HepG2 (cell line): Measurements from ENCODE around the gene CDK5RAP1. TPM values are rescaled to one million over a fixed set of nuclear protein-coding genes. Genes with fewer than 3 reads are reported as not detected.

Experiments
- ATAC-seq: fragments of 200-7000 bp; cut with Tn5 transposase; 3 replicates; pipeline ENCODE4 v1.9.1; 2020; ENCODE audit warnings: mild to moderate bottlenecking, moderate library complexity
- BruUV-seq: library from RNA; stranded (reverse); fragments of 400-500 nt; replicated peaks from 2 replicates; lab custom pipeline; 2021; lab: Mats Ljungman, UMichigan
- CTCF ChIA-PET: fragments of 300-600 bp; formaldehyde crosslinking; extraction: SDS; loops from one replicate; lab custom pipeline; 2021; ENCODE audit warnings: low total read pairs, inconsistent platforms, low intra/inter-chr PET ratio; lab: Yijun Ruan, JAX
- POLR2A ChIA-PET: fragments of 350-600 bp; sonication (Branson Sonifier 250); formaldehyde crosslinking; loops from one replicate; lab custom pipeline; 2020; ENCODE audit warnings: antibody characterized with exemption, inconsistent platforms; lab: Yijun Ruan, JAX
- DNase-seq: peaks from one replicate; pipeline ENCODE4 v3.0.0-alpha.2; 2015; ENCODE audit warnings: low spot score
- FAIRE-seq: peaks from 3 replicates; lab custom pipeline; 2011; peaks lifted over from hg19 to GRCh38; lab: Jason Lieb, UNC
- H2AFZ ChIP-seq: one replicate; pipeline ENCODE4 v1.6.1; 2011; ENCODE audit warnings: low read length, inconsistent platforms
- H3K27ac ChIP-seq: fragments of 300-600 bp; 3 replicates; pipeline ENCODE4 v1.8.0; 2011; ENCODE audit warnings: mixed run types, mild to moderate bottlenecking, mixed read lengths, low read length, inconsistent platforms; ENCODE audit not compliant: insufficient read depth; ENCODE audit errors: extremely low read length
- H3K27me3 ChIP-seq, 2 experiments: fragments of 200-600 bp in 1 of 2; 2 replicates in 1 of 2; 3 replicates in 1 of 2; pipeline versions ENCODE4 v1.6.0 to v1.8.0; 2011; ENCODE audit warnings: low read length in 2 of 2, mild to moderate bottlenecking in 2 of 2, moderate library complexity in 2 of 2, inconsistent platforms in 1 of 2; ENCODE audit not compliant: insufficient read depth in 2 of 2, control insufficient read depth in 1 of 2
- H3K36me3 ChIP-seq, 2 experiments: fragments of 200-600 bp in 1 of 2; replicated peaks in 1 of 2; 2 replicates in 1 of 2; 3 replicates in 1 of 2; pipeline versions ENCODE4 v1.5.1 to v1.8.0; 2011; ENCODE audit warnings: low read length in 2 of 2, inconsistent platforms in 1 of 2; ENCODE audit not compliant: insufficient read depth in 2 of 2, control insufficient read depth in 1 of 2
- H3K4me1 ChIP-seq: 2 replicates; pipeline ENCODE4 v1.5.1; 2012; ENCODE audit warnings: low read length, inconsistent platforms; ENCODE audit not compliant: insufficient read depth
- H3K4me2 ChIP-seq: 2 replicates; pipeline ENCODE4 v1.6.0; 2011; ENCODE audit warnings: low read depth, low read length, inconsistent platforms
- H3K4me3 ChIP-seq, 3 experiments: fragments of 200-600 bp in 1 of 3; sonication (generic), shearing (Covaris generic) in 1 of 3; replicated peaks in 1 of 3; 2 replicates each; pipeline ENCODE4 v1.5.1; 2011 to 2016; ENCODE audit warnings: low read length in 3 of 3, inconsistent platforms in 2 of 3, low read depth in 2 of 3, mild to moderate bottlenecking in 2 of 3, control low read depth in 1 of 3, mixed read lengths in 1 of 3; ENCODE audit not compliant: insufficient read depth in 1 of 3
- H3K79me2 ChIP-seq: one replicate; pipeline ENCODE4 v1.6.1; 2011; ENCODE audit warnings: low read length, inconsistent platforms; ENCODE audit not compliant: insufficient read depth
- H3K9ac ChIP-seq: 2 replicates; pipeline ENCODE4 v1.6.0; 2011; ENCODE audit warnings: mild to moderate bottlenecking, low read depth, low read length, inconsistent platforms; ENCODE audit not compliant: insufficient read depth
- H3K9me3 ChIP-seq: 2 replicates; pipeline ENCODE4 v1.5.1; 2012; ENCODE audit warnings: mild to moderate bottlenecking, low read length
- H4K20me1 ChIP-seq: 2 replicates; pipeline ENCODE4 v1.6.0; 2011; ENCODE audit warnings: inconsistent platforms, mild to moderate bottlenecking, low read length, moderate library complexity; ENCODE audit not compliant: insufficient read depth
- ARID2 ChIP-seq: sonication (generic); formaldehyde crosslinking; IDR thresholded peaks from 2 replicates; pipeline ENCODE4 v1.8.1; 2022; ENCODE audit warnings: mild to moderate bottlenecking, missing genetic modification reagents, borderline replicate concordance
- CEBPB ChIP-seq: IDR thresholded peaks from 2 replicates; pipeline ENCODE4 v1.6.1; 2011; ENCODE audit warnings: low read depth, low read length, improper control_type of control experiment, borderline replicate concordance
- JARID2 ChIP-seq: sonication (generic); formaldehyde crosslinking; IDR thresholded peaks from 2 replicates; pipeline ENCODE4 v1.8.1; 2023; ENCODE audit warnings: missing genetic modification reagents, inconsistent platforms; ENCODE audit not compliant: insufficient replicate concordance
- KDM1A ChIP-seq: IDR thresholded peaks from 2 replicates; pipeline ENCODE4 v1.6.1; 2016; ENCODE audit warnings: missing compliant biosample characterization
- KLF16 ChIP-seq, 2 experiments: sonication (generic) in 1 of 2; formaldehyde crosslinking in 1 of 2; IDR thresholded peaks; 2 replicates each; pipeline versions ENCODE4 v1.6.1 to v1.8.0; 2016 to 2023; ENCODE audit warnings: missing genetic modification reagents in 2 of 2, missing compliant biosample characterization in 1 of 2
- MED8 ChIP-seq: sonication (generic); formaldehyde crosslinking; IDR thresholded peaks from 2 replicates; pipeline ENCODE4 v1.8.1; 2023; ENCODE audit warnings: mild to moderate bottlenecking, missing genetic modification reagents; ENCODE audit not compliant: insufficient replicate concordance
- NFE2L1 ChIP-seq: sonication (generic); formaldehyde crosslinking; IDR thresholded peaks from 2 replicates; pipeline ENCODE4 v1.4.0; 2020; ENCODE audit warnings: missing genetic modification reagents, mild to moderate bottlenecking, borderline replicate concordance
- RBFOX2 ChIP-seq: fragments of 200-400 bp; formaldehyde crosslinking; IDR thresholded peaks from 2 replicates; pipeline ENCODE4 v1.6.1; 2017; ENCODE audit warnings: low read depth, mild to moderate bottlenecking, low read length
- RBM22 ChIP-seq: fragments of 200-400 bp; formaldehyde crosslinking; optimal IDR thresholded peaks from 2 replicates; pipeline ENCODE3; 2017; ENCODE audit warnings: mild to moderate bottlenecking, low read length, moderate library complexity
- ZBTB20 ChIP-seq: sonication (generic); formaldehyde crosslinking; IDR thresholded peaks from 2 replicates; pipeline ENCODE4 v1.8.1; 2023; ENCODE audit warnings: missing genetic modification reagents, low read depth, mild to moderate bottlenecking, borderline replicate concordance
- ZKSCAN5 ChIP-seq: sonication (generic); formaldehyde crosslinking; IDR thresholded peaks from 2 replicates; pipeline ENCODE4 v1.5.1; 2020; ENCODE audit warnings: mild to moderate bottlenecking, missing genetic modification reagents
- ZNF138 ChIP-seq: sonication (generic); formaldehyde crosslinking; IDR thresholded peaks from 2 replicates; pipeline ENCODE4 v1.5.0; 2020; ENCODE audit warnings: mild to moderate bottlenecking, low read depth, missing genetic modification reagents
- ZNF432 ChIP-seq: sonication (generic); formaldehyde crosslinking; IDR thresholded peaks from 2 replicates; pipeline ENCODE4 v1.5.0; 2020; ENCODE audit warnings: missing genetic modification reagents, mild to moderate bottlenecking, borderline replicate concordance
- ZNF549 ChIP-seq: sonication (generic); formaldehyde crosslinking; IDR thresholded peaks from 2 replicates; pipeline ENCODE4 v1.5.0; 2020; ENCODE audit warnings: missing genetic modification reagents
- ZNF737 ChIP-seq: sonication (generic); formaldehyde crosslinking; IDR thresholded peaks from 2 replicates; pipeline ENCODE4 v1.5.0; 2020; ENCODE audit warnings: missing genetic modification reagents, mild to moderate bottlenecking, borderline replicate concordance
- ZNF879 ChIP-seq: sonication (generic); formaldehyde crosslinking; IDR thresholded peaks from 2 replicates; pipeline ENCODE4 v1.8.1; 2023; ENCODE audit warnings: missing genetic modification reagents
- WGBS: methylation state at CpG from one replicate; pipeline ENCODE4 v1.1.6; 2017; ENCODE audit warnings: low lambda C conversion rate; 5-methylcytosine and 5-hydroxymethylcytosine counted together
- in situ Hi-C: cut with HindIII; loops from 2 replicates; pipeline ENCODE4 v1.10.0; 2017; ENCODE audit warnings: low pct_unique_long_range_greater_than_20kb; ENCODE audit not compliant: extremely low pct_ligation_motif_present
- intact Hi-C: fragments of 100-400 bp; cut with micrococcal nuclease; formaldehyde crosslinking; loops from one replicate; pipeline ENCODE4 v1.10.0; 2022; ENCODE audit not compliant: unreplicated experiment
- polyA plus RNA-seq, 8 experiments: library from polyadenylated mRNA; depleted of rRNA in 3 of 8; stranded (reverse) in 7 of 8; unstranded in 1 of 8; fragments of >200 nt; fragmentation: Illumina TruSeq in 4 of 8; extraction: Trizol in 4 of 8; gene quantifications; 2 replicates each; pipeline versions ENCODE4 v1.2.1 to v1.2.3, GENCODE V29; 2011 to 2016; ENCODE audit warnings: low read depth in 4 of 8, missing spikeins in 1 of 8, mixed read lengths in 1 of 8; ENCODE audit not compliant: insufficient read depth in 1 of 8
- total RNA-seq, 5 experiments: library from RNA; depleted of rRNA; stranded (reverse); fragments of >200 nt; fragmentation: Illumina TruSeq; extraction: Trizol; gene quantifications; 2 replicates each; pipeline ENCODE4 v1.2.3, GENCODE V29; 2016; ENCODE audit warnings: low read depth in 1 of 5
- TF ChIP-seq, protein P1 (sequence below): IDR thresholded peaks from 2 replicates; pipeline ENCODE4 v1.6.1; 2016; ENCODE audit warnings: mild to moderate bottlenecking, missing biosample characterization, missing genetic modification reagents
- TF ChIP-seq, protein P2 (sequence below): sonication (generic); formaldehyde crosslinking; IDR thresholded peaks from 2 replicates; pipeline ENCODE4 v1.4.0; 2020; ENCODE audit warnings: mild to moderate bottlenecking, missing genetic modification reagents
- TF ChIP-seq, protein P3 (sequence below): sonication (generic); formaldehyde crosslinking; IDR thresholded peaks from 2 replicates; pipeline ENCODE4 v1.8.1; 2023; ENCODE audit warnings: missing genetic modification reagents, mild to moderate bottlenecking, borderline replicate concordance
- TF ChIP-seq, protein P4 (sequence below): sonication (generic); formaldehyde crosslinking; IDR thresholded peaks from 2 replicates; pipeline ENCODE4 v1.4.0; 2020; ENCODE audit warnings: mild to moderate bottlenecking, missing genetic modification reagents

CDK5RAP1 gene
- total and polyA plus RNA-seq, 2 of the 13 experiments (the other 11 are each of a cell fraction or from before 2014, with no cell fraction given): 53.6 to 98.2 TPM

DNA sequence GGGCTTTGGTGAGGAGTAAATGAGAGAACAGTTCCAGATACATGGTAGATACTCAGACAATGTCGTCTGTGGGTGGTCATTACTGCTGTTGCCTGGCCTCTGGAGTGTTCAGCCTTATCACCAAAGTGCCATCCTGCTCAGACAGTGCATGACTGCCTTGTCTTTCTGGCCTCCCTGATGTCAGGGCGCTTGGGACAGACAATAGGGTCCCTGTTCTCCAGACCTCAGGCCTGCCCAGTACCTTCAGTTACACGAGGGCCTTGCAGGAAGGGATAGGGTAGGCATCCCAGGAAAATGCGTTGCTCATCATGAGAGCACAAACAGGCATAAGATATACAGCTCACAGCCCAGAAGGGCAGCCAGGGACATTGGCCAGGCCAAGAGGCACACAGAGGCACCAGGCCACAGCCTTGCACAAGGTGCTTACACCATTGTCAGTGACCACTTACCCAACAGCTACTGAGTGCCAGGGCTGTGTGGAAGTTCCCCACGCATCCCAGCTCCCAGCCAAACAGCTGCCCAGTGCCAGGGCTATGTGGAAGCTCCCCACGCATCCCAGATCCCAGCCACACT is 90.9 kb downstream of the CDK5RAP1 start:
- POLR2A ChIA-PET: no interaction called here
- Histone ChIP-seq H3K4me2 (no peak overlapping the region), H3K9ac (no peak overlapping the region), H3K36me3 (no peaks in the 10 kb centered on the region), H3K9me3 (no peaks in the 10 kb centered on the region), H3K27ac (no peak overlapping the region), H3K4me1 (peaks cover 12% of the 10 kb centered on the region; the same call in 1 of the 2 replicates), H3K27me3 (peaks cover 2 to 17% of the 10 kb centered on the region in 2 experiments; a peak in 4 of 5 replicates), H4K20me1 (no peaks in the 10 kb centered on the region), H3K79me2 (no peaks in the 10 kb centered on the region), H2AFZ (no peak overlapping the region), H3K4me3 (no peak overlapping the region)
- in situ Hi-C loops: no loop called here
- no peak for FAIRE-seq
- no TSS peak for BruUV-seq
- CTCF ChIA-PET: no interaction called here
- WGBS: 20% methylated on average over 6 of the region's 6 CpGs
- peak; percentile 56 for ATAC-seq
- DNase-seq: peak; percentile 43
- intact Hi-C loops: no loop called here
- TF ChIP-seq, protein P1, sequence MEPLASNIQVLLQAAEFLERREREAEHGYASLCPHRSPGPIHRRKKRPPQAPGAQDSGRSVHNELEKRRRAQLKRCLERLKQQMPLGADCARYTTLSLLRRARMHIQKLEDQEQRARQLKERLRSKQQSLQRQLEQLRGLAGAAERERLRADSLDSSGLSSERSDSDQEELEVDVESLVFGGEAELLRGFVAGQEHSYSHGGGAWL (CRISPR knock-in tag): no peak
- TF ChIP-seq NFE2L1 (CRISPR knock-in tag) (no peak), KLF16 (CRISPR knock-in tag; IDR thresholded peaks at IDR 0.05) (no peak), ZNF879 (CRISPR knock-in tag) (no peak), MED8 (CRISPR knock-in tag) (no peak), ZBTB20 (CRISPR knock-in tag) (no peak), ZNF549 (CRISPR knock-in tag) (no peak), ZNF737 (CRISPR knock-in tag) (no peak), ZNF432 (no peak), KDM1A (CRISPR knock-in tag) (0 out of 2 replicates have a peak, but pooled peaks have one; percentile 26), ARID2 (no peak), ZKSCAN5 (CRISPR knock-in tag) (no peak), RBM22 (no peak), ZNF138 (CRISPR knock-in tag) (no peak), JARID2 (CRISPR knock-in tag) (no peak), CEBPB (no peak), RBFOX2 (no peak)
- TF ChIP-seq, protein P2, sequence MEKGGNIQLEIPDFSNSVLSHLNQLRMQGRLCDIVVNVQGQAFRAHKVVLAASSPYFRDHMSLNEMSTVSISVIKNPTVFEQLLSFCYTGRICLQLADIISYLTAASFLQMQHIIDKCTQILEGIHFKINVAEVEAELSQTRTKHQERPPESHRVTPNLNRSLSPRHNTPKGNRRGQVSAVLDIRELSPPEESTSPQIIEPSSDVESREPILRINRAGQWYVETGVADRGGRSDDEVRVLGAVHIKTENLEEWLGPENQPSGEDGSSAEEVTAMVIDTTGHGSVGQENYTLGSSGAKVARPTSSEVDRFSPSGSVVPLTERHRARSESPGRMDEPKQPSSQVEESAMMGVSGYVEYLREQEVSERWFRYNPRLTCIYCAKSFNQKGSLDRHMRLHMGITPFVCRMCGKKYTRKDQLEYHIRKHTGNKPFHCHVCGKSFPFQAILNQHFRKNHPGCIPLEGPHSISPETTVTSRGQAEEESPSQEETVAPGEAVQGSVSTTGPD (CRISPR knock-in tag): no peak
- TF ChIP-seq, protein P3, sequence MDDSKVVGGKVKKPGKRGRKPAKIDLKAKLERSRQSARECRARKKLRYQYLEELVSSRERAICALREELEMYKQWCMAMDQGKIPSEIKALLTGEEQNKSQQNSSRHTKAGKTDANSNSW (CRISPR knock-in tag): no peak
- TF ChIP-seq, protein P4, sequence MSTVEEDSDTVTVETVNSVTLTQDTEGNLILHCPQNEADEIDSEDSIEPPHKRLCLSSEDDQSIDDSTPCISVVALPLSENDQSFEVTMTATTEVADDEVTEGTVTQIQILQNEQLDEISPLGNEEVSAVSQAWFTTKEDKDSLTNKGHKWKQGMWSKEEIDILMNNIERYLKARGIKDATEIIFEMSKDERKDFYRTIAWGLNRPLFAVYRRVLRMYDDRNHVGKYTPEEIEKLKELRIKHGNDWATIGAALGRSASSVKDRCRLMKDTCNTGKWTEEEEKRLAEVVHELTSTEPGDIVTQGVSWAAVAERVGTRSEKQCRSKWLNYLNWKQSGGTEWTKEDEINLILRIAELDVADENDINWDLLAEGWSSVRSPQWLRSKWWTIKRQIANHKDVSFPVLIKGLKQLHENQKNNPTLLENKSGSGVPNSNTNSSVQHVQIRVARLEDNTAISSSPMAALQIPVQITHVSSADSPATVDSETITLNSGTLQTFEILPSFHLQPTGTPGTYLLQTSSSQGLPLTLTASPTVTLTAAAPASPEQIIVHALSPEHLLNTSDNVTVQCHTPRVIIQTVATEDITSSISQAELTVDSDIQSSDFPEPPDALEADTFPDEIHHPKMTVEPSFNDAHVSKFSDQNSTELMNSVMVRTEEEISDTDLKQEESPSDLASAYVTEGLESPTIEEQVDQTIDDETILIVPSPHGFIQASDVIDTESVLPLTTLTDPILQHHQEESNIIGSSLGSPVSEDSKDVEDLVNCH (CRISPR knock-in tag): no peak
